ENCODE measurements around the gene PCDH18. TPM values are rescaled to one million over a fixed set of nuclear protein-coding genes. Genes with fewer than 3 reads are reported as not detected.

The PCDH18 gene
- total and polyA plus RNA-seq, 4 donors = 0.89 to 7.7 (median 2.3) TPM

DNA sequence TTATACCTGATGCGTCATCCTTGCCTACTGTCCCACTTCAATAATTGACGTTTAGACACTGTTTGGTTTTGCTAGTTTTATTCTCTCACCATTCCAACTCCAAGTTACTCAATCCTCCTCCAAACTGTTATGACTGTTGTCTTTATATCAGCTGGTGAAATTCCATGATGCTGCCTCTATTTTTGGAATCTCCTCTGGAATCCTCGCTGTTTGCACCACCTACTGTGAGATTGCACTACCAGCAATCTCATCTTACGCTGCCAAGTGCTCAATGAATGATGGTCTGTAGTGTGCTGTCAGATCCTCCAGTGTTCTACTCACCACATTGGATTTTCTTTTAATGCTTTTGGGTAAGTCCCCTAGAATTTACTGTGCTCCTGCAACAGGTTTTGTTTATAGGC lies 13.2 kb upstream of the PCDH18 start:
- DNase-seq (ENCODE audit: low spot score) = no peak
- Histone ChIP-seq H3K27me3 (ENCODE audit: control insufficient read depth in 4 of 4, insufficient read depth in 4 of 4, low read length in 3 of 4) (no peaks in the 10 kb centered on the region), H3K4me1 (ENCODE audit: control insufficient read depth in 4 of 4, insufficient read depth in 4 of 4, low read length in 3 of 4) (no peaks in the 10 kb centered on the region), H3K36me3 (ENCODE audit: control insufficient read depth in 4 of 4, insufficient read depth in 3 of 4, low read depth in 1 of 4, low read length in 3 of 4) (no peaks in the 10 kb centered on the region), H3K27ac (ENCODE audit: low read depth in 1 of 2, low read length in 2 of 2) (no peak overlapping the region), H3K9me3 (ENCODE audit: control insufficient read depth in 4 of 4, low read length in 3 of 4) (no peaks in the 10 kb centered on the region), H3K9ac (ENCODE audit: low read depth in 1 of 2, low read length in 2 of 2) (no peak overlapping the region), H3K4me3 (ENCODE audit: low read depth in 1 of 3, low read length in 3 of 3) (no peak overlapping the region)
- 63% methylated on average over 4 of the region's 4 CpGs for WGBS
- TF ChIP-seq, protein P1, sequence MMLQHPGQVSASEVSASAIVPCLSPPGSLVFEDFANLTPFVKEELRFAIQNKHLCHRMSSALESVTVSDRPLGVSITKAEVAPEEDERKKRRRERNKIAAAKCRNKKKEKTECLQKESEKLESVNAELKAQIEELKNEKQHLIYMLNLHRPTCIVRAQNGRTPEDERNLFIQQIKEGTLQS (IDR thresholded peaks at IDR 0.05) = no peak
- TF ChIP-seq JUND (IDR thresholded peaks at IDR 0.05) (no peak), EGR1 (IDR thresholded peaks at IDR 0.05; ENCODE audit: low read depth in 2 of 2) (no peak), HNF4A (conservative IDR thresholded peaks at IDR 0.05) (no peak), HNF4G (IDR thresholded peaks at IDR 0.05) (no peak), RXRA (IDR thresholded peaks at IDR 0.05) (no peak), SP1 (IDR thresholded peaks at IDR 0.05) (no peak), FOXA1 (IDR thresholded peaks at IDR 0.05) (no peak), GABPA (IDR thresholded peaks at IDR 0.05 in 1 of 2, conservative IDR thresholded peaks at IDR 0.05 in 1 of 2) (no peak), TAF1 (conservative IDR thresholded peaks at IDR 0.05) (no peak)
- TF ChIP-seq, protein P2, sequence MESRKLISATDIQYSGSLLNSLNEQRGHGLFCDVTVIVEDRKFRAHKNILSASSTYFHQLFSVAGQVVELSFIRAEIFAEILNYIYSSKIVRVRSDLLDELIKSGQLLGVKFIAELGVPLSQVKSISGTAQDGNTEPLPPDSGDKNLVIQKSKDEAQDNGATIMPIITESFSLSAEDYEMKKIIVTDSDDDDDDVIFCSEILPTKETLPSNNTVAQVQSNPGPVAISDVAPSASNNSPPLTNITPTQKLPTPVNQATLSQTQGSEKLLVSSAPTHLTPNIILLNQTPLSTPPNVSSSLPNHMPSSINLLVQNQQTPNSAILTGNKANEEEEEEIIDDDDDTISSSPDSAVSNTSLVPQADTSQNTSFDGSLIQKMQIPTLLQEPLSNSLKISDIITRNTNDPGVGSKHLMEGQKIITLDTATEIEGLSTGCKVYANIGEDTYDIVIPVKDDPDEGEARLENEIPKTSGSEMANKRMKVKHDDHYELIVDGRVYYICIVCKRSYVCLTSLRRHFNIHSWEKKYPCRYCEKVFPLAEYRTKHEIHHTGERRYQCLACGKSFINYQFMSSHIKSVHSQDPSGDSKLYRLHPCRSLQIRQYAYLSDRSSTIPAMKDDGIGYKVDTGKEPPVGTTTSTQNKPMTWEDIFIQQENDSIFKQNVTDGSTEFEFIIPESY (IDR thresholded peaks at IDR 0.05) = no peak
- TF ChIP-seq, protein P3, sequence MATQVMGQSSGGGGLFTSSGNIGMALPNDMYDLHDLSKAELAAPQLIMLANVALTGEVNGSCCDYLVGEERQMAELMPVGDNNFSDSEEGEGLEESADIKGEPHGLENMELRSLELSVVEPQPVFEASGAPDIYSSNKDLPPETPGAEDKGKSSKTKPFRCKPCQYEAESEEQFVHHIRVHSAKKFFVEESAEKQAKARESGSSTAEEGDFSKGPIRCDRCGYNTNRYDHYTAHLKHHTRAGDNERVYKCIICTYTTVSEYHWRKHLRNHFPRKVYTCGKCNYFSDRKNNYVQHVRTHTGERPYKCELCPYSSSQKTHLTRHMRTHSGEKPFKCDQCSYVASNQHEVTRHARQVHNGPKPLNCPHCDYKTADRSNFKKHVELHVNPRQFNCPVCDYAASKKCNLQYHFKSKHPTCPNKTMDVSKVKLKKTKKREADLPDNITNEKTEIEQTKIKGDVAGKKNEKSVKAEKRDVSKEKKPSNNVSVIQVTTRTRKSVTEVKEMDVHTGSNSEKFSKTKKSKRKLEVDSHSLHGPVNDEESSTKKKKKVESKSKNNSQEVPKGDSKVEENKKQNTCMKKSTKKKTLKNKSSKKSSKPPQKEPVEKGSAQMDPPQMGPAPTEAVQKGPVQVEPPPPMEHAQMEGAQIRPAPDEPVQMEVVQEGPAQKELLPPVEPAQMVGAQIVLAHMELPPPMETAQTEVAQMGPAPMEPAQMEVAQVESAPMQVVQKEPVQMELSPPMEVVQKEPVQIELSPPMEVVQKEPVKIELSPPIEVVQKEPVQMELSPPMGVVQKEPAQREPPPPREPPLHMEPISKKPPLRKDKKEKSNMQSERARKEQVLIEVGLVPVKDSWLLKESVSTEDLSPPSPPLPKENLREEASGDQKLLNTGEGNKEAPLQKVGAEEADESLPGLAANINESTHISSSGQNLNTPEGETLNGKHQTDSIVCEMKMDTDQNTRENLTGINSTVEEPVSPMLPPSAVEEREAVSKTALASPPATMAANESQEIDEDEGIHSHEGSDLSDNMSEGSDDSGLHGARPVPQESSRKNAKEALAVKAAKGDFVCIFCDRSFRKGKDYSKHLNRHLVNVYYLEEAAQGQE (IDR thresholded peaks at IDR 0.05) = no peak

DNA sequence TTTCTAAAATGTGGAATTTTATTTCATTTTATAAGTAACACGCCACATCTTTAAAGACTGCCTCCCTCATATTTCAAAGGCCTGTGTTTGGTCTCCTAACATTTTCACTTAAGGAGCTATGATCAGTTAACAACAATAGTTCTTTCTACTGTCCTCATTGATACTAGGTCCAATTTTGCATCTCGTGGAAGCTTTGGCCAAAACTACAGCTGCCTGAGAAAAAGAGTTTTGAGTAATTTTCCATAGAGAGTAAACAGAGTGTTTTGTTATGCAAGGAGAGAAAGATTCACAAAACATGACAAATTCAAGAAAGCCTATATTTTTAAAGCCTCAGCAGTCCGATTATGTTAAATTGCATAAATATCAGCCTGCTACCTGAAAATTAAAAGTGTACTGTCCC lies 11.4 kb upstream of the PCDH18 start:
- TF ChIP-seq, protein P2 (IDR thresholded peaks at IDR 0.05) = no peak
- TF ChIP-seq RXRA (IDR thresholded peaks at IDR 0.05) (no peak), GABPA (IDR thresholded peaks at IDR 0.05 in 1 of 2, conservative IDR thresholded peaks at IDR 0.05 in 1 of 2) (no peak)
- TF ChIP-seq, protein P1 (IDR thresholded peaks at IDR 0.05) = no peak
- Histone ChIP-seq H3K36me3 (ENCODE audit: control insufficient read depth in 4 of 4, insufficient read depth in 3 of 4, low read depth in 1 of 4, low read length in 3 of 4) (no peaks in the 10 kb centered on the region), H3K27ac (ENCODE audit: low read depth in 1 of 2, low read length in 2 of 2) (no peak overlapping the region), H3K4me1 (ENCODE audit: control insufficient read depth in 4 of 4, insufficient read depth in 4 of 4, low read length in 3 of 4) (no peaks in the 10 kb centered on the region), H3K4me3 (ENCODE audit: low read depth in 1 of 3, low read length in 3 of 3) (no peak overlapping the region), H3K27me3 (ENCODE audit: control insufficient read depth in 4 of 4, insufficient read depth in 4 of 4, low read length in 3 of 4) (no peaks in the 10 kb centered on the region), H3K9me3 (ENCODE audit: control insufficient read depth in 4 of 4, low read length in 3 of 4) (no peaks in the 10 kb centered on the region), H3K9ac (ENCODE audit: low read depth in 1 of 2, low read length in 2 of 2) (no peak overlapping the region)
- WGBS = 49% methylated on average over 3 of the region's 3 CpGs
- no peak for DNase-seq (ENCODE audit: low spot score)

Data from liver (tissue), 9 donors.